Measurements from ENCODE around the gene ASNS.

GRCh38 chr7:97871659-97872024 lies 566 bp downstream of the ASNS start:
- TF ChIP-seq CTCF (IDR thresholded peaks at IDR 0.05) (no peak), POLR2A (IDR thresholded peaks at IDR 0.05) (no peak)
